Limb (tissue), 2 donors: ENCODE measurements around the gene KCNQ1.

Experiments used
- DNase-seq, 2 donors: peaks; one replicate each; pipeline ENCODE4 v3.0.0-alpha.2; 2016; ENCODE audit errors: extremely low spot score in 2 of 2

KCNQ1 gene

DNA sequence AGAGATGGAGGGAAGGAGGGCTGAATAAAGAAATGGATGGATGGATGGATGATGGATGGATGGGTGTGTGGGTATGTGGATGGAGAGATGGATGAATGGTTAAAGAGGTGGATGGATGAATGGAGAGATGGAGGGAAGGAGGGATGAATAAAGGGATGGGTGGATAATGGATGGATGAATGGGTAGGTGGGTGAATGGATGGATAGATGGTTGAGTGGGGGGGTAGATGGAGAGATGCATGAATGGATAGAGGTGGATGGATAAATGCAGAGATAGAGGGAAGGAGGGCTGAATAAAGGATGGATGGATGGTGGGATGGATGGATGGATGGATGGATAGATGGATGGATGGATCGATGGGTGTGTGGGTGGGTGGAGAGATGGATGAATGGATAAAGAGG lies 369.2 kb downstream of the KCNQ1 start:
- DNase-seq: no peak

DNA sequence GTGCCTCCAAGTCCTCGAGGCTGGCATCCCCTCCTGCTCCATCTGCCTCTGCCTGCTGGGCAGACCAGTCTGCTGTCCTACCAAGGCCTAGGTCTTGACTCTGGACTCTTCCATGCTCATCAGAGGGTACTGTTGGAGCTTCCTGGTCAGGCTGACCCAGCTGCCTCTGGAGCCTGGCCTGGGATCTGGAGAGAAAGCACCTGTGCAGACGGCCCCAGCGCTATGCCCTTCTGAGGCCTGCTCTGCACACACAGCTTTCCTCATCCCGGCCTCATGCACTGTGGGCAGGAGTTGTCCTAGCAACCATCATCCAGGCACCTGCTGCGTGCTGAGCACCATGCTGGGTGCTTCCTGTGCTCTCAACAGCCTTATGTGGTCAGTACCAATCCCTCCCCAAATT lies 369.9 kb downstream of the KCNQ1 start:
- DNase-seq: no peak

DNA sequence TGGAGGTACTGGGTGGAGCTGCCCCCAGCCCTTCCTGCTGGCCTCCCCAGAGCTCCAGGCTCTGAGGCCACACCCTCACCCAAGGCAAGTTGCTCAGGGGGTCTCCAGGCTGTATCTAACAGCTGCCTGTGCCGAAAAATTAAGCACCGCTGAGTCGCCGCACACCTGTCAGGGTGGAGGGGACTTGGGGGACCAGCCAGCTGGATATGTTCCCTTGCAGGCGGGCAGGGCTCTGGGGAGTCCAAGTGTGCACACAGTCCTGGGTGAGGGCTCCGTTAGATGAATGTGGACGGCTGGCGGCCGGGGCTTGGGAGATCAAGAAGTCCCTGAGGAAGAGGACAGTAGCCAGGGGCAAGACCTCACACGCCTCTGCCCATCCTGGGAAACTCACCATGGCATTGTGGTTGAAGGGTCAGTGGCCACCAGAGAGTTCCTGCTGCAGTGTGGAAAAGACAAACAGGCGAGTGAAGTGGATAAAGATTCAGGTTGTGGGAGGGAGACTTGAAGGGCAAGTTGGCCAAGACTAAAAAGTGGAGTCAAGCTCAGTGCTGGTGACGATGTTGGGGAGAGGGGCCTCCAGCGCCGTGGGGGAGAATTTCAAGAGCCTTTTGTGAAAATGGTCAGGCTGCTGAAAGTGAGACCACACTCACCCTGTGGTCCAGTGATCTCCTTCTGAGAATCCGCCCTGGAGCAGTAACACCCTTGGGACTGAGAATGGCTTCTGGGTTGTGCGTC lies 371.1 kb downstream of the KCNQ1 start:
- DNase-seq: no peak

DNA sequence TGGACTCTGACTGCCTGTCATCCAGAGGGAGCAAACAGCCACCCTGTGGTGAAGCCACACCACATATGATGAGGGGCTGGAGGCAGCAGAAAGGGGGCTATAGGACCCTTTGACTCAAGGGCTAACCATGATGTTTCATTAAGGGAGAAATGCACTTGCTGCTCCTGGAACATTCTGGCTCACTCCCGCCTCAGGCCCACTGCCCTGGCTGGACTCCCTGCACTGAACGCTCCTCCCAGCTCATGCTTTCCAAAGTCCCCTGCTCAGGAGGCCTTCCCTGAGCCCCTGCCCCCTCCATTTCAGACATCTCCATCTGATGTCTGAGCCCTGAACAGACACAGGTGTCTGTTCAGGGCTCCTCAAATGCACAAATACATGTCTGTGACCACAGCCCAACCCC lies 371.7 kb downstream of the KCNQ1 start:
- no peak for DNase-seq

DNA sequence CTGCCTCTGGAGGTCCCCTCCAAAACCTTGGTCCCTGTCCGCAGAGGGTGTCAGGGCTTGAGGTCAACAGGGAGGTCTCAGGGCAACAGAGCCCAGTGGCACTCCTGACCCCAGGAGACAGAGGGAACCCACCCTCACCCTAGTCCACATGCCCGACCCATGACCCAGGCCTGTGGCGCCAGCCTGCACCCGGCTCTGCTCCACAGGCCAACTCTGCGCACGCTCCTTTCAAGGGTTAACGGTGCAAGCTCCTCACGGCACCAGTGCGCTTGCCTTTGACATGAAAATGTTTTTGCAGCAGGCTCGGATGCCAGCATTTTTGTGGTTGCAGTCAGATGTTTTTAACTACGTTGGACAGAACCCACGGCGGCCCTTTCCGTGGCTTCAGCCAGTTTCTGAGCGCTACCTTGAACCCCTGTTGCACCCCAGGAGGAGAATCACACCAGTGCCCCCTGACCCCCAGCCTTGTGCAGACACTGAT lies 372.2 kb downstream of the KCNQ1 start:
- DNase-seq: peak in 1 of 2 donors; percentile 49

DNA sequence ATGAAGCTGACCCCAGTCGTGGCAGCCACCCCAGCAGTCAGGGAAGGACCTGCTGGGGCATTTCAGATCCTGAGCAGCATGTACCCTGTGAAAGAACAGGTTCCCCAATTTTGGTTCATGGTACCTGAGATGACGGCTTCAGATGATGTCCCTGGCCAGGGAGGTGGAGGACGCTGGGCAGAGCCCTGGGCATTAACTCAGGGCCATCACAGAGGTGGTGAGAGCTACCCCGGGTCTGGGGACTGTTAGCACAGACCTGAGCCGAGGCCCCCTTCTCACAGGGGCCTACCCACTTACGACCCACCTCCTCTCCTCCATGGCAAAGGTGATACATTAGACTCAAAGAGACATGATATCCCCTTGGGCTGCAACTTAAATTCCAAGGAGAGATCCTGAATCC lies 372.6 kb downstream of the KCNQ1 start:
- no peak for DNase-seq

DNA sequence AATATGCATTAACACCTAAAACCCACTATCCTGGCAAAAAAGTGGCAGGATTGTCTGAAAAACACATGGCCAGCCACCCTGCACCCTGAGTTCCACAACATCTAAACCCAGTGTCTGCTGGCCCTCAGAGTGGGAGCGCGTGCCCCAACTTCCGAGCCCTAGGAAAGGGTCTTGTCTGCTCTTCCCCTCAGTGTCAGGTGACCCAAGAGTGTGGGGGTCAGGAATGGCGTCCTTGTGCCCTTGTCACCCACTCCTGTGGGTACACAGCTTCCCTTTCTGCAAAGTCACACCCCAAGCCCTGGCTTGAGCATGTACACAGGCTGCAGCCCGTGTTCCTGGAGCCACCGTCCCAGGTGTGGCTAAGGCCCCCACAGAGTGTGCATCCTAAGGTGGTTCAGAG lies 373.2 kb downstream of the KCNQ1 start:
- DNase-seq: no peak

DNA sequence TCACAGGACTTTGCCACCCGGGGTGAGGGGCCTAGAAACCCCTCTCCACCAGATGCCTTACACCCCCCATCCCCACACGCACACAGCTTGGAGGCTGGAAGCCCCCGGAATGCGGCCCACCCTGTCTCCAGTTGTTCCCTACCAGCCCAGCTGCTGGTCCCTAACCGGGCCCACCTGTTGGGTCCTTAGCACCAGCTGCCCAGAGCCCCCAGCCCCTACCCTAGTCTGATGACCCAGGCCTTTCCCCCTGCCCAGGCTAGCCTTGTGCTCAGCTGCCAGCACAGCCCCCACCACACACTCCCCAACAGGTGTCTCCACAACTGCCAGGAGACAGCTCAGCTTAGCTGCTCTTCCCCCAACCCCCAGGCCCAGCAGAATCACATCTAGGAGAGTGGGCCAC lies 373.7 kb downstream of the KCNQ1 start:
- DNase-seq: peak in 1 of 2 donors; percentile 62

DNA sequence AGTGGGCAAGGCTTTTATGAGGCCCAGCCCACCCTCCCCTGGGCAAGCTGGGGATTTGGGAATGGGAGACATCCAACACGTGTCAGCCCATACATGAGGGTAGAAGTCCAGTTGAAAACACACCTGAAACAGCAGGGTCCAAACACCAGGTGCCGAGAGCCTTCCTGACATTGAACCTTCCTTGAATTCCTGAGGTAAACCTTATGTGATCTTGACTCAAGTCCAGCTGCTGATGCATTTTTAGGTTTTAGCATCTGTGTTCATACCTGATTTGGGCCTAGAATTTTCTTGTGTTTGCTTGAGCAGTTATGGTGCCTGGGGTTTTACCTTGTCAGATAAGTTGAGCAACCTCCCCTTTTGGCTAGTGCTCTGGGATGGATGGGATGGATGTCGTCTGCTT lies 374.5 kb downstream of the KCNQ1 start:
- DNase-seq: no peak

DNA sequence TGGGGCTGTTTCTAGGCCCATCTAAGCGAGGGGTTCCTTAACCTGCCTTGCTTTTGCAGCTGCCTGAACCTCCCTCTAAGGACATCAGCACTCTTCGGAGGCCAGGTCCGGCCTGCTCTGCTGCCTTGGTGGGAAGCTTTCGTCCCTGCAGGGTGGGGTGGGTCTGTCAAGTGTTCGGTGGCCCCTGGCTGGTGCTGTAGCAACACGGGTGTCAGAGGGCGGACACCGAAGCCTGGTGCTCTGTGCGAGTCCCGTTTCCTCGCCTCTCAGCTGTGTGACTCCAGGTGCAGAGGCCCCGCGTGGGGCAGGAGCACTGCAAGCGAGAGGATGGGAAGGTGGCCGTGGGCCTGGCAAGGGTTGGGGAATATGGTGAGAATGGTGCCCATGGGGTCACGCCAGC lies 376.2 kb downstream of the KCNQ1 start:
- no peak for DNase-seq

DNA sequence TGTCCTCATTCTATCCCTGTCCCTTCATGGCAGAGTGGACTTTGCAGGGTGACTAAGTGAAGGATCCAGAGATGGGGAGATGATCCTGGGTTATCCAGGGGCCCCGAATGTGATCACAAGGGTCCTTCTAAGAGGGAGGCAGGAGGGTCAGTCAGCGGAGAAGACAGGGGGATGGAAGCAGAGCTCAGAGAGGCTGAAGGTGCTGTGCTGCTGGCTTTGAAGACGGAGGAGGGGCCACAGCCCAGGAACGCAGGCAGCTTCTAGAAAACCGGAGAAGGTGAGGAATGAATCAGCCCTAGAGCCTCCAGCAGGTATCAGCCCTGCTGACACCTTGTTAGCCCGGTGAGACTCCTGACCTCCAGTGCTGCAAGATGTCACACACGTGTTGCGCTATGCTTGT lies 377.1 kb downstream of the KCNQ1 start:
- DNase-seq: no peak

DNA sequence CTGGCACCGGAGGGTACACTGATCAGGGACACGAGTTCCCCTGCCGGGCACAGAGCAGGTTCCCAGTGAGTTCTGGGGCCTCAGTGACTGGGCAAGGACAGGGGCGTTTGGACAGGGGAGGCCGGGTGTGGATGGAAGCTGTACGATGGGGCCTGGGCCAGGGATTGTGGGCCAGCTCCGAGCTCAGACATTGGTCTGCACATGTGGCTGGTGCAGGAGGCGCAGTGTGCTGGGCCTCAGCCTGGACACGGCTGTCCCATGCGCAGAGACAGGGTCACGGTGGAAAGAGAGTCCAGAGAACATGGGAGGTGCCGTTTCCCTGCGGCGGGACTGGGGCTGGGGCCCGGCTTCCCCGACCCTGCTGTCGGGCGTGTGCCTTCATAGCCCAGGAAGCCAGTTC lies 380.0 kb downstream of the KCNQ1 start:
- DNase-seq: no peak

DNA sequence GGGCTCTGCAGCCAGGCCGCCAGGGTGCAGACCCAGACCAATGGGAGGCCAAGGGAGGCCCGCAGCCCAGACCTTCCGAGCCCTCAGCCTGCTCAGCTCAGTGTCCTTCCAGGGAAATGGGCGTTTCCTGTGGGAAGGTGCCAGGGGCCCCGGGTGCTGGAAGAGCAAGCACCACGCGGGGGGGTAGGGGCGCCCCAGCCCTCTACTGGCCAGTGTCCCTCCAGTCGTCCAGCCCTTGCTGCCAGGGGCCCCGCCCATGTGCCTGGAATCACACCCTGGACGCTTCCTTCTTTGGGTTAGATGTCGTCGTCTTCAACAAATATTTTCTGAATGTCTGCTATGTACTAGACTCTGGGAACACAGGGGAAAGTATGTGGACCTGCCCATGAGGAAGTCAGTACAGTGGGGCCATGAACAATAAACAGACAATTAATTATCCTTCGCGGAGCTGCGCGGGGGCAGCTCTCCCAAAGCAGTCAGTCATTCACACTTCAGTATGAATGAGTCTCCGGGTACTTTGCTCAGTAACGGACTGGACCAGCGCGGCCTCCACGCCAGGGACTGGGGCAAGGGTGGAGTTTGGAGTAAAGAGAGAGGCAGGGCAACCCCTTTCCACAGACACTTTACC lies 380.6 kb downstream of the KCNQ1 start:
- no peak for DNase-seq

DNA sequence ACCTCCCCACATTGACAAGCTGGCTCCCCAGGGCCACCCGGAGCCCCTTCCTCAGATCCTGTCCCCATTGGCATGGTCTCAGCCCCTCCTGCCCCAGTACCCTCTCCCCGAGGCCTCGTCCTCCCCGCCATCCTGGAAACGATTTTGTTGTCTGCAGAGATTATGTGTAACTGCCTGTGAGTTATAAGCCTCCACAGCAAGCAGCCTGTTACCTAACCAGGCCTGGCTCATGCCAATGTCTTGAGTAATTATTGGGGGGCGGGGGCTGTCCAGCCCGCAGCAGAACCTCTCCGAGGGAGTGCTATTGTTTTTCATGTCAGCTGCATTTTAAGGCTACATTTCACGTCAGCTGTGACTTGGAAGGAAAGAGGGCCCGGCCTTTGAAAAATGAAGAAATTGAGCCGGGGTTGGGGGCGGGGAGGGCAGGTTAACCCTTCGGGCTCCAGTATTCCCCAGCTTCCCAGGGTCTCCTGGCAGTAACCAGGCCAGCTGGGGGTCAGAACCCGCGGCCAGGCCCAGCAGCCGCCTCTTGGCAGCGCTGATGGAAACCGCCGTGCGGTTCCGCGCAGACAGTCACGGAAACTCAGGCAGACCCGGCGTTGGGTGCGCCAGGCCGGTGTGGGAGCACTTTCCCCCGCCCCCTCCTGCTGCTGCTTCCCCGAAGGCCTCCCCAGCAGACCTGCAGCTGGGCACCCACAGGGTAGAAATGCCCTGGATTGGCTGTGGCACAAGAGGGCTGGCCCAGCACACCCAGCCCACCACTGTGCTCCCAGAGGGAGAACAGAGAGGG lies 381.3 kb downstream of the KCNQ1 start:
- DNase-seq: peak; percentile 75 to 83

DNA sequence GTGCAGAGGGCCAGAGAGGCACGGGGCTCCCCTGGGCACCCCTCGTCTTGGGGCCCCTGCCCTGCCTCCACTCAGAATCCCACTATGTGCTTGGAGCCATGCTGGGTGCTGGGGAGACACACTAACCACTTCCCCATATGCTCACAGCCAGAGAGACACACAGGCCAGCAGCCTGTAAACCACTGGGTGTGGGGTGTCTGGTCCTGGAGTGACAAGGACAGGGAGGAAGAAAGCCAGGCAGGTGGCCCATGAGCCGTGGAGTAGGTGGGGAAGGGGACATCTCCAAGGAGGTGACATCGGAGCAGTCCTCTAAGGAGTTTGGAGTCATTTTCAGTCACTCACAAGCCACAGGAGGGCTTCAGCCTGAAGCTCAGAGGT lies 381.9 kb downstream of the KCNQ1 start:
- no peak for DNase-seq

DNA sequence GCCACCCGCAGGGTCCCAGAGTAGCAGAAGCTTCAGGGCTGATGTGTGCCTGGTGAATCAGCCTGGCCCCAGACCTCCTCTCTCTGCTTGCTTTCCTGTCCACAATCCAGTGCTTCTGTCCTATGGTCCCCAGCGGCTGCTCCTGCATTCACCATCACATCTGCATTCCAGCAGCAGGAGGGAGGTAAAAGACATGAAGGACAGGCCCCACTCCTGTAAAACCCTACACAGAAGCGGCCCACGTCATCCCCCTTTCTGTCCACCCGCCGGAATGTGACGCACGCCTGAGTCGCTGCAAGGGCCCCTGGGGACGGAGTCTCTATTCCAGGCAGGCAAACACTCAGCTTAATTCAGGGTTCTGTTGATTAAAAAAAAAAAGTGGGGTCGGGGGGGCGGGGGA lies 382.4 kb downstream of the KCNQ1 start:
- no peak for DNase-seq

DNA sequence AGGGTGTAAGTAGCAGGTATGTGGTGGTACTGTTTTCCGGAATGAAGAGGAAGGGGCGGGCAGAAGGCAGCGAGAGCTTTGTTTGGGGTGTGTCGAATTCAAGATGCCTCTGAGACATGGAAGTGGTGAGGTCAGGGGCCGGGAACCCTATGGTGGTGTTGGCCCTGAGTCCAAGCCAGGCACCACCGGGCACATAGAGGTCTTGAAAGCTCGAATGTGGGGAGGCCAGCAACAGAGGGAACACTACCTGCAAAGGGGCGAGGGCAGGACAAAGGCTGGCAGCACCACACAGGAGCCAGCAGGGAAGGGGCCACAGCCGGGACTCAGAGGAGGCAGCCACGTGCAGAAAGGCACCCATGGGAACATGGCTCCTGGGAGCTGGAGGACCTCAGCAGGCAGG lies 383.0 kb downstream of the KCNQ1 start:
- no peak for DNase-seq

DNA sequence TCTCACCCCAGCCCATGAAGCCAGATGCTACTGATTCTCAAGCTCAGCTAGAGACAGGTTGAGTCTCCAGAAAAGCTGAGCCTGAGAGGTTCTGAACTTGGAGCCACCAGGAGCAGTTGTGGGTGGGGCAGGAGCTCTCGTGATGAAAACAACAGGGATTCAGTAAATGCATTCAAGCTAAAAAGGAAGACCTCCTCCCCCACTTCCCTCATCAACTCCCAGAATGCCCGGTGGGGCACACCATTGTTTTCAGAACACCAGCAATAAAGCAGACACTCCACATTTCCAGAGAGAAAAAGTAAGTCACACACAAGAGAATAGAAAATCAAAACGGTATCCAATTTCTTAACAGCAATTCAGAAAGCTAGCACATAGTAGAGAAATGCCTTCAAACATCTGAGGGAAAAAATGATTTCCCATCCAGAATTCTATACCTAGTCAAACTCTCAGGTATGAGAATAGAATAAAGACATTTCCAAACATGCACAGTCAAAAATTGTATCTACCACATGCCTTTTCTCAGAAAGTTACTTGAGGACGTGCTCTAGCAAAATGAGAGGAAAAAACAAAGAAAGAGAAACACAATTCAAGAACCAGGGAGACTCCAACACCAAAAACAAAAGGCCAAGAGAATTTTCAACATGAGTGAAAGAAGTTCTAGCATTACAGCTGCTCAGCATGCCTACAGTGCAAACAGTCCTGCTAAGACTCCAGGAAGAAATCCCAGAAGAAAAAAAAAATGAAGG lies 383.9 kb downstream of the KCNQ1 start:
- DNase-seq: no peak

DNA sequence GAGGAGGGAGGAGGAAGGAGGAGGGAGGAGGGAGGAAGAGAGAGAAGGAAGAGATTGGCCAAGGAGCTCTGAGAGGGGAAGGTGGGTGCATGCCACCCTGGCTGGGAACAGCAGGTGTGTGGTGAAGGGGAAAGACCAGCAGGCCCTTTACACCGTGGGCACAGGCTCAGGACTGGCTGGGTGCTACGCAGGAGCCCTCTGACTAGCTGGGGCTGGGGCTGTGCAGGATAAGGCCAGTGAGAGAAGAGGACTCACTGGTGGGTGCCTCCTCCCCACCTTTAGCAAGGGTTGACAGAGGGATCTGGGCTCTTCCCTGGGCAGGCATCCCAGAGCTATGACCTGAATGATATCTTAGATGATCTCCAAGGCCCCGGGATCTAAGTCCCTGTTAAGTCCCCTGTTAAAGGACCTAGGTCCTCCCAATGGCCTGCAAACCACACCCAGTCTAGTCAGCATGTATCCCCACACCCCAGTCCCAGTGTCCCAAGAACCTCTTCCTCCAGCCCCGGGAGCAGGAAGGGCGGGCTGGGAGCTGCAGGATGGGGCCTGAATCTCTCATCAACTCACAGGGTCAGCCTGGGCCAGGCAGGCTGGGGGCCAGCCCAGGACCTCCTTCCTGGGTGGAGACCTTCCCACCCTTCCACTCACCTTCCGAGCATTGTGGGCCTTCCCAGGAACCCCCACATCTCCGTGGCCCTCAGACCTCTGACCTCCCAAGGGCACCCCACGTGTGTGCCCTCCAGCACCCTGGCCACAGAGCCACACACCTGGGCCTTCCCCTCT lies 385.4 kb downstream of the KCNQ1 start:
- DNase-seq: no peak

DNA sequence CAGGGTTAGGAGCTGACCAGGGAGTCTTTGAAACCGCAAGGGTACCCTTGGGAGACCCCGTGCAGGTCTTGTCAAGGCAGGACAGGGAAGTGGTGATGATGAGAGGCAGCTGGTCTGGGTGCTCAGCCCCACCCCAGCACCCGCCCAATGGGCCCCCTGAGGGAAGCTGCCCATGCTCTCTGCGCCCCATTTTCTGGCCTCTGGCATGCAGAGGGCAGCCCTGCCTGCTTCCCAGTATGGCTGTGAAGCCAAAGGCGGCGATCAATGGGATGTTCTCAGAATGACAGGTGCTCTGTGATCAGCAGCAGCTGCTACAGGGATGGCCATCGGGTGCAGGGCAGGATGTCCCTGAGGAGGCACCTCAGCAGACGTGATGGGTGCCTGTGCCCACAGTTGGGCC lies 386.1 kb downstream of the KCNQ1 start:
- no peak for DNase-seq
